ENCODE results near the gene L1CAM.

GRCh38 chrX:153876112-153876491 lies 9.9 kb downstream of the L1CAM start:
- TF ChIP-seq CTCF (IDR thresholded peaks at IDR 0.05) (no peak), POLR2A (IDR thresholded peaks at IDR 0.05) (no peak)

All from adrenal gland (tissue), 5 donors.